HEK293 (cell line): Measurements from ENCODE around the gene DNAH7.

Source experiments
- CTCF ChIA-PET: fragments of 350-600 bp; formaldehyde crosslinking; extraction: SDS; loops from one replicate; lab custom pipeline; 2021; ENCODE audit warnings: antibody characterized with exemption; lab: Yijun Ruan, JAX
- POLR2A ChIA-PET: fragments of 300-600 bp; formaldehyde crosslinking; extraction: SDS; loops from one replicate; lab custom pipeline; 2020; ENCODE audit warnings: antibody characterized with exemption, inconsistent platforms; lab: Yijun Ruan, JAX
- H3K27ac ChIP-seq: fragments of 200-500 bp; sonication (Bioruptor generic); 2 replicates; pipeline ENCODE4 v1.5.1; 2014; ENCODE audit warnings: low read depth, low read length, control low read depth, inconsistent platforms; ENCODE audit errors: extremely low read depth
- H3K36me3 ChIP-seq, 2 experiments: fragments of 200-500 bp in 1 of 2; sonication (Bioruptor generic) in 1 of 2; 1 replicate in 1 of 2; 2 replicates in 1 of 2; pipeline ENCODE4 v1.5.1; 2014 to 2017; ENCODE audit warnings: inconsistent platforms in 2 of 2, low read length in 2 of 2; ENCODE audit not compliant: control insufficient read depth in 2 of 2, insufficient read depth in 1 of 2
- H3K4me1 ChIP-seq: fragments of 200-500 bp; sonication (Bioruptor generic); 2 replicates; pipeline ENCODE4 v1.5.1; 2014; ENCODE audit warnings: mild to moderate bottlenecking, low read length, inconsistent platforms; ENCODE audit not compliant: control insufficient read depth, insufficient read depth
- H3K4me3 ChIP-seq: 2 replicates; pipeline ENCODE4 v1.5.1; 2011; ENCODE audit warnings: low read depth, mild to moderate bottlenecking, control low read depth, low read length, moderate library complexity
- H3K9me3 ChIP-seq: fragments of 200-500 bp; sonication (Bioruptor generic); 2 replicates; pipeline ENCODE4 v1.5.1; 2014; ENCODE audit warnings: low read depth, low read length, inconsistent platforms; ENCODE audit not compliant: control insufficient read depth, insufficient read depth
- FEZF1 ChIP-seq: fragments of 450-650 bp; formaldehyde crosslinking; IDR thresholded peaks from 2 replicates; pipeline ENCODE4 v1.5.1; 2016; ENCODE audit warnings: missing biosample characterization, missing genetic modification characterization
- MZF1 ChIP-seq: fragments of 450-650 bp; formaldehyde crosslinking; IDR thresholded peaks from 2 replicates; pipeline ENCODE4 v1.5.1; 2017; ENCODE audit warnings: missing biosample characterization, missing genetic modification characterization, borderline replicate concordance
- OSR2 ChIP-seq: fragments of 450-650 bp; formaldehyde crosslinking; IDR thresholded peaks from 2 replicates; pipeline ENCODE4 v1.5.1; 2016; ENCODE audit warnings: missing biosample characterization, missing genetic modification characterization
- ZBTB21 ChIP-seq: fragments of 450-650 bp; formaldehyde crosslinking; IDR thresholded peaks from 2 replicates; pipeline ENCODE4 v1.5.1; 2017; ENCODE audit warnings: missing biosample characterization, missing genetic modification characterization
- ZBTB7A ChIP-seq: fragments of 450-650 bp; formaldehyde crosslinking; IDR thresholded peaks from 2 replicates; pipeline ENCODE4 v1.5.1; 2016; ENCODE audit warnings: low read depth, missing biosample characterization, missing genetic modification characterization
- ZNF121 ChIP-seq: fragments of 450-650 bp; formaldehyde crosslinking; IDR thresholded peaks from 2 replicates; pipeline ENCODE4 v1.5.1; 2016; ENCODE audit warnings: missing biosample characterization, missing genetic modification characterization
- ZNF132 ChIP-seq: fragments of 450-650 bp; formaldehyde crosslinking; IDR thresholded peaks from 2 replicates; pipeline ENCODE4 v1.5.1; 2017; ENCODE audit warnings: missing biosample characterization, missing genetic modification characterization, borderline replicate concordance
- ZNF341 ChIP-seq: fragments of 450-650 bp; formaldehyde crosslinking; IDR thresholded peaks from 2 replicates; pipeline ENCODE4; 2016; ENCODE audit warnings: low read depth, missing biosample characterization, missing genetic modification characterization
- ZNF354C ChIP-seq: fragments of 450-650 bp; formaldehyde crosslinking; IDR thresholded peaks from 2 replicates; pipeline ENCODE4 v1.5.1; 2016; ENCODE audit warnings: missing biosample characterization, missing genetic modification characterization, low read depth, borderline replicate concordance
- ZNF37A ChIP-seq: fragments of 450-650 bp; IDR thresholded peaks from 2 replicates; pipeline ENCODE4 v1.5.1; 2018; ENCODE audit warnings: missing biosample characterization, missing genetic modification characterization
- ZNF513 ChIP-seq: fragments of 450-650 bp; IDR thresholded peaks from 2 replicates; pipeline ENCODE4 v1.5.1; 2018; ENCODE audit warnings: missing biosample characterization, missing genetic modification characterization
- ZNF548 ChIP-seq: fragments of 450-650 bp; formaldehyde crosslinking; IDR thresholded peaks from 2 replicates; pipeline ENCODE4 v1.5.1; 2016; ENCODE audit warnings: missing biosample characterization, missing genetic modification characterization
- ZNF596 ChIP-seq: fragments of 450-650 bp; IDR thresholded peaks from 2 replicates; pipeline ENCODE4 v1.5.0; 2018; ENCODE audit warnings: missing biosample characterization, mild to moderate bottlenecking, missing genetic modification characterization, moderate library complexity
- ZNF621 ChIP-seq: fragments of 450-650 bp; formaldehyde crosslinking; IDR thresholded peaks from 2 replicates; pipeline ENCODE4 v1.5.1; 2017; ENCODE audit warnings: missing biosample characterization, missing genetic modification characterization
- ZNF624 ChIP-seq: fragments of 450-650 bp; formaldehyde crosslinking; IDR thresholded peaks from 2 replicates; pipeline ENCODE4 v1.5.1; 2017; ENCODE audit warnings: missing biosample characterization, missing genetic modification characterization
- ZNF670 ChIP-seq: fragments of 450-650 bp; formaldehyde crosslinking; IDR thresholded peaks from 2 replicates; pipeline ENCODE4 v1.5.1; 2016; ENCODE audit warnings: missing biosample characterization, missing genetic modification characterization, low read depth
- ZNF704 ChIP-seq: fragments of 450-650 bp; formaldehyde crosslinking; IDR thresholded peaks from 2 replicates; pipeline ENCODE4 v1.5.1; 2016; ENCODE audit warnings: missing biosample characterization, missing genetic modification characterization
- ZSCAN30 ChIP-seq: fragments of 450-650 bp; IDR thresholded peaks from 2 replicates; pipeline ENCODE4 v1.5.1; 2018; ENCODE audit warnings: missing biosample characterization, mild to moderate bottlenecking, missing genetic modification characterization, moderate library complexity
- TF ChIP-seq, protein P1 (sequence below): fragments of 450-650 bp; formaldehyde crosslinking; IDR thresholded peaks from 2 replicates; pipeline ENCODE4 v1.5.1; 2016; ENCODE audit warnings: missing biosample characterization, missing genetic modification characterization, borderline replicate concordance
- TF ChIP-seq, protein P2 (sequence below): fragments of 450-650 bp; formaldehyde crosslinking; IDR thresholded peaks from 2 replicates; pipeline ENCODE4 v1.5.1; 2016; ENCODE audit warnings: missing biosample characterization, missing genetic modification characterization

Gene DNAH7

DNA sequence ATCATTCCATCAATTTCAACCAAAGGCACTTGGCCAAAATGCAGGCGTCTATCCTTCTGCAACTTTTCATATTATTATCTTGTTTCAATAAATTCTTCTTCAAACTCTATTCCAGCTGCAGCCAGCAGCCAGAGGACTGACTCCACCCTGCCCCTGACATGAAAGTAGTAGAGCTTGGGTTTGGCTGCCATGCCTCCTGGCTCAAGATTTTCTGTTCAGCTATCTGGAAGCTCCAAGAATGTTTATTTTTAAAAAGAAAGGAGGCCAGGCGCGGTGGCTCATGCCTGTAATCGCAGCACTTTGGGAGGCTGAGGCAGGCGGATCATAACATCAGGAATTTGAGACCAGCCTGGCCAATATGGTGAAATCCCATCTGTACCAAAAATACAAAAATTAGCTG, 4.9 kb downstream of the DNAH7 start:
- TF ChIP-seq MZF1 (tag by site-specific recombination) (no peak), ZNF596 (tag by site-specific recombination) (no peak), ZNF132 (tag by site-specific recombination) (no peak), ZNF513 (tag by site-specific recombination) (no peak), ZNF704 (tag by site-specific recombination) (no peak), ZNF670 (no peak), OSR2 (tag by site-specific recombination) (no peak), ZNF624 (tag by site-specific recombination) (no peak), ZNF37A (no peak), ZNF621 (tag by site-specific recombination) (no peak), FEZF1 (tag by site-specific recombination) (no peak), ZBTB7A (tag by site-specific recombination) (no peak), ZNF354C (no peak), ZBTB21 (tag by site-specific recombination) (no peak), ZNF121 (tag by site-specific recombination) (no peak), ZSCAN30 (tag by site-specific recombination) (no peak), ZNF548 (tag by site-specific recombination) (no peak), ZNF341 (tag by site-specific recombination) (no peak)
- TF ChIP-seq, protein P1, sequence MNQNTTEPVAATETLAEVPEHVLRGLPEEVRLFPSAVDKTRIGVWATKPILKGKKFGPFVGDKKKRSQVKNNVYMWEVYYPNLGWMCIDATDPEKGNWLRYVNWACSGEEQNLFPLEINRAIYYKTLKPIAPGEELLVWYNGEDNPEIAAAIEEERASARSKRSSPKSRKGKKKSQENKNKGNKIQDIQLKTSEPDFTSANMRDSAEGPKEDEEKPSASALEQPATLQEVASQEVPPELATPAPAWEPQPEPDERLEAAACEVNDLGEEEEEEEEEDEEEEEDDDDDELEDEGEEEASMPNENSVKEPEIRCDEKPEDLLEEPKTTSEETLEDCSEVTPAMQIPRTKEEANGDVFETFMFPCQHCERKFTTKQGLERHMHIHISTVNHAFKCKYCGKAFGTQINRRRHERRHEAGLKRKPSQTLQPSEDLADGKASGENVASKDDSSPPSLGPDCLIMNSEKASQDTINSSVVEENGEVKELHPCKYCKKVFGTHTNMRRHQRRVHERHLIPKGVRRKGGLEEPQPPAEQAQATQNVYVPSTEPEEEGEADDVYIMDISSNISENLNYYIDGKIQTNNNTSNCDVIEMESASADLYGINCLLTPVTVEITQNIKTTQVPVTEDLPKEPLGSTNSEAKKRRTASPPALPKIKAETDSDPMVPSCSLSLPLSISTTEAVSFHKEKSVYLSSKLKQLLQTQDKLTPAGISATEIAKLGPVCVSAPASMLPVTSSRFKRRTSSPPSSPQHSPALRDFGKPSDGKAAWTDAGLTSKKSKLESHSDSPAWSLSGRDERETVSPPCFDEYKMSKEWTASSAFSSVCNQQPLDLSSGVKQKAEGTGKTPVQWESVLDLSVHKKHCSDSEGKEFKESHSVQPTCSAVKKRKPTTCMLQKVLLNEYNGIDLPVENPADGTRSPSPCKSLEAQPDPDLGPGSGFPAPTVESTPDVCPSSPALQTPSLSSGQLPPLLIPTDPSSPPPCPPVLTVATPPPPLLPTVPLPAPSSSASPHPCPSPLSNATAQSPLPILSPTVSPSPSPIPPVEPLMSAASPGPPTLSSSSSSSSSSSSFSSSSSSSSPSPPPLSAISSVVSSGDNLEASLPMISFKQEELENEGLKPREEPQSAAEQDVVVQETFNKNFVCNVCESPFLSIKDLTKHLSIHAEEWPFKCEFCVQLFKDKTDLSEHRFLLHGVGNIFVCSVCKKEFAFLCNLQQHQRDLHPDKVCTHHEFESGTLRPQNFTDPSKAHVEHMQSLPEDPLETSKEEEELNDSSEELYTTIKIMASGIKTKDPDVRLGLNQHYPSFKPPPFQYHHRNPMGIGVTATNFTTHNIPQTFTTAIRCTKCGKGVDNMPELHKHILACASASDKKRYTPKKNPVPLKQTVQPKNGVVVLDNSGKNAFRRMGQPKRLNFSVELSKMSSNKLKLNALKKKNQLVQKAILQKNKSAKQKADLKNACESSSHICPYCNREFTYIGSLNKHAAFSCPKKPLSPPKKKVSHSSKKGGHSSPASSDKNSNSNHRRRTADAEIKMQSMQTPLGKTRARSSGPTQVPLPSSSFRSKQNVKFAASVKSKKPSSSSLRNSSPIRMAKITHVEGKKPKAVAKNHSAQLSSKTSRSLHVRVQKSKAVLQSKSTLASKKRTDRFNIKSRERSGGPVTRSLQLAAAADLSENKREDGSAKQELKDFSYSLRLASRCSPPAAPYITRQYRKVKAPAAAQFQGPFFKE (tag by site-specific recombination) = no peak
- TF ChIP-seq, protein P2, sequence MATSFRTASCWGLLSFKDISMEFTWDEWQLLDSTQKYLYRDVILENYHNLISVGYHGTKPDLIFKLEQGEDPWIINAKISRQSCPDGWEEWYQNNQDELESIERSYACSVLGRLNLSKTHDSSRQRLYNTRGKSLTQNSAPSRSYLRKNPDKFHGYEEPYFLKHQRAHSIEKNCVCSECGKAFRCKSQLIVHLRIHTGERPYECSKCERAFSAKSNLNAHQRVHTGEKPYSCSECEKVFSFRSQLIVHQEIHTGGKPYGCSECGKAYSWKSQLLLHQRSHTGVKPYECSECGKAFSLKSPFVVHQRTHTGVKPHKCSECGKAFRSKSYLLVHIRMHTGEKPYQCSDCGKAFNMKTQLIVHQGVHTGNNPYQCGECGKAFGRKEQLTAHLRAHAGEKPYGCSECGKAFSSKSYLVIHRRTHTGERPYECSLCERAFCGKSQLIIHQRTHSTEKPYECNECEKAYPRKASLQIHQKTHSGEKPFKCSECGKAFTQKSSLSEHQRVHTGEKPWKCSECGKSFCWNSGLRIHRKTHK (tag by site-specific recombination) = no peak
- H3K36me3 ChIP-seq = no peaks in the 10 kb centered on the region
- no peak overlapping the region for H3K27ac ChIP-seq
- H3K9me3 ChIP-seq = no peaks in the 10 kb centered on the region
- ChIA-PET POLR2A (no interaction called here), CTCF (interaction anchor here (0.6 to 0.8 kb wide), 5 partner anchors 14 to 398 kb away, joined by 3 to 5 read pairs (median 3); no protein-coding TSS in a partner anchor)
- H3K4me3 ChIP-seq = no peak overlapping the region
- H3K4me1 ChIP-seq = no peaks in the 10 kb centered on the region
